PFSK-1 (cell line): ENCODE results near the gene IGFLR1.

ENCODE experiments used
- FOXP2 ChIP-seq: optimal IDR thresholded peaks from 2 replicates; pipeline ENCODE3; 2011; ENCODE audit warnings: borderline replicate concordance, control low read depth, inconsistent platforms; ENCODE audit not compliant: insufficient read depth; ENCODE audit errors: extremely low read length, extremely low read depth
- POLR2AphosphoS5 ChIP-seq: IDR thresholded peaks from 2 replicates; pipeline ENCODE4 v1.6.1; 2012; ENCODE audit warnings: low read depth, mild to moderate bottlenecking, control low read depth, low read length, moderate library complexity
- REST ChIP-seq, 2 experiments: IDR thresholded peaks; 2 replicates each; pipeline versions ENCODE4 v1.6.1 to v1.8.0; 2011 to 2012; ENCODE audit warnings: low read depth in 2 of 2, low read length in 2 of 2, control low read depth in 1 of 2, inconsistent platforms in 1 of 2, mild to moderate bottlenecking in 1 of 2, moderate library complexity in 1 of 2; ENCODE audit not compliant: insufficient read depth in 1 of 2
- SIN3A ChIP-seq: IDR thresholded peaks from 2 replicates; pipeline ENCODE4 v1.6.1; 2012; ENCODE audit warnings: mild to moderate bottlenecking, low read length, moderate library complexity, borderline replicate concordance; ENCODE audit not compliant: insufficient read depth
- TAF1 ChIP-seq: IDR thresholded peaks from 2 replicates; pipeline ENCODE4 v1.6.1; 2012; ENCODE audit warnings: low read length, control low read depth, borderline replicate concordance; ENCODE audit not compliant: insufficient read depth

- TF ChIP-seq POLR2AphosphoS5 = no peak
- no peak for TF ChIP-seq SIN3A
- TF ChIP-seq TAF1 = no peak
- no peak for TF ChIP-seq REST (IDR thresholded peaks at IDR 0.05; ENCODE audit: insufficient read depth in 1 of 2, low read depth in 2 of 2, low read length in 2 of 2)
- TF ChIP-seq FOXP2 = no peak
Measured at GRCh38 chr19:35777086-35777841, 35.0 kb upstream of the IGFLR1 start.
